Suprapubic skin (tissue), 4 donors: ENCODE results near the gene MRPL47. TPM values are rescaled to one million over a fixed set of nuclear protein-coding genes. Genes with fewer than 3 reads are reported as not detected.
A peak's percentile ranks its signal among the peaks of the same experiment; 100 is the strongest.

Experiments used
- DNase-seq, 2 donors: peaks; one replicate each; pipeline ENCODE4 v3.0.0-alpha.2; 2019; ENCODE audit warnings: low spot score in 2 of 2
- H3K27ac ChIP-seq: fragments of 200-600 bp; sonication (generic); one replicate; pipeline ENCODE4 v1.5.1; 2019
- H3K27me3 ChIP-seq: fragments of 200-600 bp; sonication (generic); one replicate; pipeline ENCODE4 v1.5.1; 2019
- H3K36me3 ChIP-seq: fragments of 200-600 bp; sonication (generic); one replicate; pipeline ENCODE4 v1.5.1; 2019
- H3K4me1 ChIP-seq: fragments of 200-600 bp; sonication (generic); one replicate; pipeline ENCODE4 v1.5.1; 2019
- H3K4me3 ChIP-seq: fragments of 200-600 bp; sonication (generic); one replicate; pipeline ENCODE4 v1.5.1; 2019; ENCODE audit warnings: mild to moderate bottlenecking
- H3K9me3 ChIP-seq: fragments of 200-600 bp; sonication (generic); one replicate; pipeline ENCODE4 v1.5.1; 2019
- EP300 ChIP-seq: sonication (generic); formaldehyde crosslinking; IDR thresholded peaks from one replicate; pipeline ENCODE4 v1.6.1; 2017; ENCODE audit warnings: antibody characterized with exemption
- POLR2A ChIP-seq, 2 donors: fragments of 450-650 bp; IDR thresholded peaks; one replicate each; pipeline ENCODE4 v1.6.1; 2017; ENCODE audit warnings: antibody characterized with exemption in 2 of 2, mild to moderate bottlenecking in 2 of 2, moderate library complexity in 2 of 2
- POLR2AphosphoS5 ChIP-seq, 3 donors: sonication (generic); formaldehyde crosslinking; IDR thresholded peaks; one replicate each; pipeline ENCODE4 v1.6.1; 2017; ENCODE audit warnings: antibody characterized with exemption in 3 of 3
- WGBS: methylation state at CpG from one replicate; pipeline ENCODE4 v1.1.5; 2018; 5-methylcytosine and 5-hydroxymethylcytosine counted together
- total RNA-seq, 4 donors: library from RNA; depleted of rRNA; stranded (reverse); fragments of >200 nt; gene quantifications; one replicate each; pipeline ENCODE4 v1.1.0, GENCODE V29; 2016
- TF ChIP-seq, protein P1 (sequence below), 2 donors: fragments of 200-600 bp in 1 of 2; fragments of 450-650 bp in 1 of 2; sonication (generic) in 1 of 2; IDR thresholded peaks; one replicate each; pipeline ENCODE4 v1.5.1; 2016 to 2019; ENCODE audit warnings: antibody characterized with exemption in 2 of 2, mild to moderate bottlenecking in 1 of 2, moderate library complexity in 1 of 2

Gene MRPL47
- total RNA-seq, 4 donors from 2014 or later = 9.6 to 14.5 (median 12.1) TPM

DNA sequence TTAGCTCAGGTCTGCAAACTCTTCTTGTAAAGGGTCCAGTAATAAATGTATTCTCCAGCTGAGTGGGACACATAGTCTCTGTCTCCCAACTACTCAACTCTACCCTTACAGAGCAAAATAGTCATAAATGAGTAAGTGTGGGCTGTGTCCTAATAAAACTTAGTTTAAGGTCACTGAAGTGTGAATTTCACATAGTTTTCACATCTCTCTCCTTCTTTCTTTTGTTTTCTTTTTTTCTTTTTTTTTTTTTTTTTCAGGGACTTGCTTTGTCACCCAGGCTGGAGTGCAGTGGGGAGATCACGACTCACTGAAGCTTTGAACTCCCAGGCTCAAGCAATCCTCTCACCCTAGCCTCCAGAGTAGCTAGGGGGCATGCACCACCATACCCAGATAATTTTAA lies 43.6 kb downstream of the MRPL47 start:
- 95% methylated on average over 1 of the region's 1 CpG for WGBS
- TF ChIP-seq, protein P1, sequence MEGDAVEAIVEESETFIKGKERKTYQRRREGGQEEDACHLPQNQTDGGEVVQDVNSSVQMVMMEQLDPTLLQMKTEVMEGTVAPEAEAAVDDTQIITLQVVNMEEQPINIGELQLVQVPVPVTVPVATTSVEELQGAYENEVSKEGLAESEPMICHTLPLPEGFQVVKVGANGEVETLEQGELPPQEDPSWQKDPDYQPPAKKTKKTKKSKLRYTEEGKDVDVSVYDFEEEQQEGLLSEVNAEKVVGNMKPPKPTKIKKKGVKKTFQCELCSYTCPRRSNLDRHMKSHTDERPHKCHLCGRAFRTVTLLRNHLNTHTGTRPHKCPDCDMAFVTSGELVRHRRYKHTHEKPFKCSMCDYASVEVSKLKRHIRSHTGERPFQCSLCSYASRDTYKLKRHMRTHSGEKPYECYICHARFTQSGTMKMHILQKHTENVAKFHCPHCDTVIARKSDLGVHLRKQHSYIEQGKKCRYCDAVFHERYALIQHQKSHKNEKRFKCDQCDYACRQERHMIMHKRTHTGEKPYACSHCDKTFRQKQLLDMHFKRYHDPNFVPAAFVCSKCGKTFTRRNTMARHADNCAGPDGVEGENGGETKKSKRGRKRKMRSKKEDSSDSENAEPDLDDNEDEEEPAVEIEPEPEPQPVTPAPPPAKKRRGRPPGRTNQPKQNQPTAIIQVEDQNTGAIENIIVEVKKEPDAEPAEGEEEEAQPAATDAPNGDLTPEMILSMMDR (IDR thresholded peaks at IDR 0.05) = no peak
- TF ChIP-seq POLR2A (IDR thresholded peaks at IDR 0.05) = no peak
- TF ChIP-seq EP300 = no peak
- no peak for TF ChIP-seq POLR2AphosphoS5 (IDR thresholded peaks at IDR 0.05)
- Histone ChIP-seq H3K4me1 (peaks cover 15% of the 10 kb centered on the region), H3K27ac (no peak overlapping the region), H3K27me3 (no peaks in the 10 kb centered on the region), H3K4me3 (no peak overlapping the region), H3K36me3 (no peaks in the 10 kb centered on the region), H3K9me3 (no peaks in the 10 kb centered on the region)
- DNase-seq = no peak

DNA sequence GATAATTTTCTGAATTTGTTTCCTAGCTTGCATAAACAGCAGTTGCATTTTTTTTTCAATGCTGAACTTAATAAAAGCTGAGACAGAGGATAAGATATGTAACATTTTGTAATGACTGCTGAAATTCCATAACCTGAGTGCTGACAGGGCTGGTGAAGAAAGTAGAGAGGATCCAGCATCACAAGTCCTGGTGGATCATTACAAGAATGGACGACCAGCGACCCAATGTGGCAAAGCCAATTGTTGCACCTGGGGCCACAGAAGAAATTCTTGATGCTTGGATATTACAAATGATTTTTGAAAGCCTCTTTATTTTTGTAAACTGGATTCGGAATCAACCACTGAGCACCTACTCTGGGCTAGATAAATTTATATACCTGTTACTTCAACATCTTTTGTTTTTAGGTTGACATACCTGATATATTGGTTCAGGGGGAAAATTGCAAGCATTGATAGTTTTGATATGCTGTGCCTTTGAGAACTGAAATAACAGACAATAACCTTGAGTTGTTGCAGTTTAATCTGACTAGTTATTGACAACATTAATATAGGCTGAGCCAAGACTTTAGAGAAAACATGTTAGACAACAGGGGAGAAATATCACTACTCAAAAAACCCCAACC lies 45.6 kb downstream of the MRPL47 start:
- Histone ChIP-seq H3K27me3 (no peaks in the 10 kb centered on the region), H3K4me3 (no peak overlapping the region), H3K36me3 (no peaks in the 10 kb centered on the region), H3K27ac (no peak overlapping the region), H3K9me3 (no peaks in the 10 kb centered on the region), H3K4me1 (peaks cover 8% of the 10 kb centered on the region)
- no peak for TF ChIP-seq POLR2AphosphoS5 (IDR thresholded peaks at IDR 0.05)
- no peak for TF ChIP-seq POLR2A (IDR thresholded peaks at IDR 0.05)
- TF ChIP-seq, protein P1 (IDR thresholded peaks at IDR 0.05) = peak; percentile 71 to 76
- no peak for TF ChIP-seq EP300
- DNase-seq = no peak
- 3% methylated on average over 3 of the region's 3 CpGs for WGBS

DNA sequence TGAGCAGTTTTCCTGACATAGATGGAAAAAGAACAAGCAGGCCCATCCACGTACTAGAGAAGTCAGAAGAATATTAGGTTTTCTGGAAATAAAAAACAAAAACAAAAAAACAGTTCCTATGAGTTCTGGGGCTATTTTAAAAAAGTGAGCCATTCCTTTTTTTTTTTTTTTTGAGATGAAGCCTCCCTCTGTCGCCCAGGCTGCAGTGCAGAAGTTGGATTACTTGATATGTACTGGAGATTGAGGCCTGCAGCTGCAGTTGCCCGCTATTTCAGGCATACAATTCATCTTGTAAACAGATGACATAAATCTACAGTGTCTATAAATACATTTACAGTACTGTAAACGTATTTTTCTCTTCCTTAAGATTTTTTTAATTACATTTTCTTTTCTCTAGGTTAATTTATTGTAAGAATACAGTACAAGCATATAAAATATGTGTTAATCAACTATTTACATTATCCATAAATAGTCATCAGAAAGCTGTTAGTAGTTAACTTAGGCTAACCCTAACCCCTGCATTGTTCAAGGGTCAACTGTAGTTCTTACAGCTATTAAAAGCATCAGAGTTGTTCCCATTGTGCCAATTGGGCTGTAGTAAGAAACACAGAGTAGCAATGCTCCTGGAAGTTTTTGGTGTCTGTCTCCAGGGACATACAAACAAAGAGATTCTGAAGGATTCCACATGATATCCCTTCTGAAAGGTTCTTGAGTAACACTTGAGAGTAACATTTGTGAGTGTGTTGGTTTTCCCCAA lies 52.9 kb downstream of the MRPL47 start:
- Histone ChIP-seq H3K4me1 (no peaks in the 10 kb centered on the region), H3K27me3 (no peaks in the 10 kb centered on the region), H3K27ac (no peak overlapping the region), H3K9me3 (no peaks in the 10 kb centered on the region), H3K36me3 (no peaks in the 10 kb centered on the region), H3K4me3 (no peak overlapping the region)
- TF ChIP-seq POLR2A (IDR thresholded peaks at IDR 0.05) (no peak), EP300 (no peak), POLR2AphosphoS5 (IDR thresholded peaks at IDR 0.05) (no peak)
- TF ChIP-seq, protein P1 (IDR thresholded peaks at IDR 0.05) = no peak
- 71% methylated on average over 4 of the region's 4 CpGs for WGBS
- DNase-seq = no peak

DNA sequence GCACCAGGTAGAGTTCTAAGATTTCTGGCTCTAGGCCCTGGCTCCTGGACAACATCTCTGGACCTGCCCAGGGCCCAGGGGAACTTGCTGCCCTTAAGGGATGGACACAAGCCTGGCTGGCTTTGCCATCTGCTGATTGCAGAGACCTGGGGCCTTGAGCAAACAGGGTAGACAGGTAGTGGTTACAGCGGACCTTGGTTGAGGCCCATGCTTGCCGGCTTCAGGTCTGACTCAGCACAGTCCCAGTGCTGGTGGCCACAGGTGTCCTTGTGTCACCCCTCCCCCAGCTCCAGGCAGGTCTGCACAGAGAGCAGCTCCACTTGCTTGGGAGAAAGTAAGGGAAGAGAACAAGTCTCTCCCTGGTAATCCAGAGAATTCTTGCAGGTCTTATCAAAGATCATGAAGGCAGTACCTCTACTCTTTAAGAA lies 57.6 kb downstream of the MRPL47 start:
- H3K27ac ChIP-seq = no peak overlapping the region
- no peaks in the 10 kb centered on the region for H3K9me3 ChIP-seq
- no peaks in the 10 kb centered on the region for H3K36me3 ChIP-seq
- no peak for DNase-seq
- TF ChIP-seq POLR2AphosphoS5 (IDR thresholded peaks at IDR 0.05) (no peak), EP300 (no peak), POLR2A (IDR thresholded peaks at IDR 0.05) (no peak)
- TF ChIP-seq, protein P1 (IDR thresholded peaks at IDR 0.05) = no peak
- no peaks in the 10 kb centered on the region for H3K27me3 ChIP-seq
- H3K4me3 ChIP-seq = no peak overlapping the region
- no peaks in the 10 kb centered on the region for H3K4me1 ChIP-seq
- WGBS = 53% methylated on average over 2 of the region's 2 CpGs

DNA sequence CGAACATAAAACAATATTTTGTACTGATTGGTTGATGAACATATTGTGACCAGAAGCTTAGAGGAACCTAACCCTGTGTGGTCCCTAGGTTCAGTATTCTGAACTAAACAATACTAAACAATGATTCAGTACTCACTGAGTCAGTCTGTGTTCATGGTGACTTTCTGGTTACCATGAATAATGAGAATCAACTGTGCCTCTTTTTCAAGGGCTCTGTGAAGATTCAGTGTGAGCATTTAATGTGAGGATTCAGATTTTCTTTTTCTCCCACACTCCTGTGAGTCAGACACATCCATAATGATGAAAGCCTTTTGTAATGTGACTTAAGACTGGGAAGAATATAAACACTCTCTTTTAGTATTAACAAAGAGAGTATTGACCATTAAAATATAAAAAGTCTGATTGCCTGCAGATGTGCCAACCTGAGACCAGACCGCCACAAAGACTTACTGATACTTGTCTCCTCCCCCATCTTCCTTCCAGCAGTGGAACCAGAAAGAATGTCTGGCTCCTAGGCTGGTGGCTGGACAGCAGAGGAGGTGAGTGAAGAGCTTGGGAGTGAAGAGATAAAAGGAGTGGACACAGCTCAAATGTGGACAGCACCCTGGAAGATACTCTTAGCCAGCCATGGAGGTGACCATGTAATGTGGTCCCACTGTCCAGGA lies 59.3 kb downstream of the MRPL47 start:
- Histone ChIP-seq H3K9me3 (no peaks in the 10 kb centered on the region), H3K4me1 (no peaks in the 10 kb centered on the region), H3K27me3 (no peaks in the 10 kb centered on the region), H3K27ac (no peak overlapping the region), H3K4me3 (no peak overlapping the region), H3K36me3 (no peaks in the 10 kb centered on the region)
- WGBS = 66% methylated on average over 2 of the region's 2 CpGs
- no peak for TF ChIP-seq POLR2AphosphoS5 (IDR thresholded peaks at IDR 0.05)
- no peak for TF ChIP-seq EP300
- TF ChIP-seq, protein P1 (IDR thresholded peaks at IDR 0.05) = no peak
- TF ChIP-seq POLR2A (IDR thresholded peaks at IDR 0.05) = no peak
- no peak for DNase-seq
